OCI-LY1 (cell line): Measurements from ENCODE around the gene POLE4.

Experiments
- H2AFZ ChIP-seq: fragments of 200-600 bp; sonication (generic), shearing (Covaris generic); 2 replicates; pipeline ENCODE4 v1.6.0; 2014; ENCODE audit warnings: antibody characterized with exemption, mild to moderate bottlenecking, low read length
- H3F3A ChIP-seq: fragments of 200-600 bp; sonication (generic), shearing (Covaris generic); 2 replicates; pipeline ENCODE4 v1.6.0; 2014; ENCODE audit warnings: mild to moderate bottlenecking, antibody characterized with exemption, low read length, moderate library complexity; ENCODE audit not compliant: insufficient read depth
- H3K27ac ChIP-seq: fragments of 200-600 bp; sonication (generic); 2 replicates; pipeline ENCODE4 v1.5.1; 2014; ENCODE audit warnings: low read length, mixed run types, mild to moderate bottlenecking, low read depth; ENCODE audit not compliant: poor library complexity, severe bottlenecking
- H3K27me3 ChIP-seq: fragments of 200-600 bp; sonication (generic); 2 replicates; pipeline ENCODE4 v1.6.0; 2014; ENCODE audit warnings: antibody characterized with exemption, mild to moderate bottlenecking, low read length, moderate library complexity; ENCODE audit not compliant: insufficient read depth
- H3K36me3 ChIP-seq: fragments of 200-600 bp; sonication (generic); 2 replicates; pipeline ENCODE4 v1.6.1; 2014; ENCODE audit warnings: mild to moderate bottlenecking, antibody characterized with exemption, low read length, moderate library complexity, mixed read lengths; ENCODE audit not compliant: insufficient read depth
- H3K4me1 ChIP-seq: fragments of 200-600 bp; sonication (generic); 2 replicates; pipeline ENCODE4 v1.5.1; 2014; ENCODE audit warnings: mild to moderate bottlenecking, low read length, moderate library complexity; ENCODE audit not compliant: insufficient read depth, severe bottlenecking
- H3K4me2 ChIP-seq: fragments of 200-600 bp; sonication (generic), shearing (Covaris generic); 2 replicates; pipeline ENCODE4 v1.6.1; 2014; ENCODE audit warnings: low read length
- H3K4me3 ChIP-seq: fragments of 200-600 bp; sonication (generic); 2 replicates; pipeline ENCODE4 v1.5.1; 2014; ENCODE audit warnings: low read length, low read depth, mild to moderate bottlenecking, mixed read lengths; ENCODE audit not compliant: poor library complexity, severe bottlenecking
- H3K79me2 ChIP-seq: fragments of 200-600 bp; shearing (Covaris generic); 2 replicates; pipeline ENCODE4 v1.6.1; 2016; ENCODE audit warnings: mixed run types, low read length, mixed read lengths; ENCODE audit not compliant: insufficient read depth
- H3K9ac ChIP-seq: fragments of 200-600 bp; sonication (generic), shearing (Covaris generic); 2 replicates; pipeline ENCODE4 v1.6.1; 2014; ENCODE audit warnings: mild to moderate bottlenecking, low read length, mixed read lengths
- H3K9me2 ChIP-seq: fragments of 200-600 bp; sonication (generic), shearing (Covaris generic); 2 replicates; pipeline ENCODE4 v1.6.1; 2014; ENCODE audit warnings: low read depth, mild to moderate bottlenecking, low read length, mixed read lengths
- H3K9me3 ChIP-seq: fragments of 200-600 bp; shearing (Covaris generic); 2 replicates; pipeline ENCODE4 v1.6.1; 2014; ENCODE audit warnings: low read length, mixed read lengths
- H4K20me1 ChIP-seq: fragments of 200-600 bp; sonication (generic), shearing (Covaris generic); 2 replicates; pipeline ENCODE4 v1.6.0; 2016; ENCODE audit warnings: mild to moderate bottlenecking, low read length; ENCODE audit not compliant: insufficient read depth
- CTCF ChIP-seq: fragments of 200-600 bp; sonication (generic), shearing (Covaris generic); IDR thresholded peaks from 2 replicates; pipeline ENCODE4 v1.5.1; 2017; ENCODE audit warnings: mild to moderate bottlenecking, antibody characterized with exemption, low read length, moderate library complexity, mixed read lengths
- EZH2 ChIP-seq: fragments of 200-600 bp; sonication (generic), shearing (Covaris generic); IDR thresholded peaks from 2 replicates; pipeline ENCODE4 v1.8.0; 2017; ENCODE audit warnings: borderline replicate concordance, mixed run types, mild to moderate bottlenecking, antibody characterized with exemption, low read length, moderate library complexity, mixed read lengths

Gene POLE4

GRCh38 chr2:74917702-74918619 is 40.5 kb upstream of the POLE4 start:
- no peak overlapping the region for H3K4me2 ChIP-seq
- no peaks in the 10 kb centered on the region for H3K79me2 ChIP-seq
- H3K9me2 ChIP-seq, result no peaks in the 10 kb centered on the region
- no peaks in the 10 kb centered on the region for H4K20me1 ChIP-seq
- no peak overlapping the region for H3K27ac ChIP-seq
- H3K4me1 ChIP-seq, result no peaks in the 10 kb centered on the region
- H2AFZ ChIP-seq, result no peak overlapping the region
- H3K9ac ChIP-seq, result no peak overlapping the region
- no peaks in the 10 kb centered on the region for H3F3A ChIP-seq
- H3K9me3 ChIP-seq, result no peaks in the 10 kb centered on the region
- TF ChIP-seq EZH2 (no peak), CTCF (no peak)
- no peaks in the 10 kb centered on the region for H3K36me3 ChIP-seq
- H3K4me3 ChIP-seq, result no peak overlapping the region
- H3K27me3 ChIP-seq, result no peaks in the 10 kb centered on the region

- H3K4me1 ChIP-seq, result no peaks in the 10 kb centered on the region
- H2AFZ ChIP-seq, result no peak overlapping the region
- TF ChIP-seq CTCF (peak; percentile 73), EZH2 (no peak)
- no peaks in the 10 kb centered on the region for H3K79me2 ChIP-seq
- H3K9me2 ChIP-seq, result no peaks in the 10 kb centered on the region
- peak overlapping the region; percentile 18 for H3K4me3 ChIP-seq
- H3K9me3 ChIP-seq, result no peaks in the 10 kb centered on the region
- no peaks in the 10 kb centered on the region for H3F3A ChIP-seq
- no peaks in the 10 kb centered on the region for H3K27me3 ChIP-seq
- H3K9ac ChIP-seq, result no peak overlapping the region
- no peaks in the 10 kb centered on the region for H3K36me3 ChIP-seq
- no peak overlapping the region for H3K27ac ChIP-seq
- H3K4me2 ChIP-seq, result peak overlapping the region; percentile 47
- no peaks in the 10 kb centered on the region for H4K20me1 ChIP-seq
Observed at GRCh38 chr2:74919827-74920226, 38.6 kb upstream of the POLE4 start.

- no peaks in the 10 kb centered on the region for H3K9me3 ChIP-seq
- H3K4me3 ChIP-seq, result no peak overlapping the region
- no peaks in the 10 kb centered on the region for H3K9me2 ChIP-seq
- no peak overlapping the region for H3K27ac ChIP-seq
- H3K36me3 ChIP-seq, result no peaks in the 10 kb centered on the region
- H3K4me2 ChIP-seq, result no peak overlapping the region
- TF ChIP-seq EZH2, result no peak
- TF ChIP-seq CTCF, result no peak
- no peak overlapping the region for H3K9ac ChIP-seq
- no peaks in the 10 kb centered on the region for H3F3A ChIP-seq
- no peak overlapping the region for H2AFZ ChIP-seq
- H3K4me1 ChIP-seq, result no peaks in the 10 kb centered on the region
- H3K27me3 ChIP-seq, result no peaks in the 10 kb centered on the region
- H4K20me1 ChIP-seq, result no peaks in the 10 kb centered on the region
- H3K79me2 ChIP-seq, result no peaks in the 10 kb centered on the region
Observed at GRCh38 chr2:74921236-74921736, 37.2 kb upstream of the POLE4 start.
